OCI-LY7 (cell line): ENCODE measurements around the gene MCRIP2.

Source experiments
- CTCF ChIP-seq: fragments of 200-600 bp; sonication (generic); conservative IDR thresholded peaks from 2 replicates; pipeline ENCODE4 v1.5.1; 2014; ENCODE audit warnings: mild to moderate bottlenecking, antibody characterized with exemption, low read length, moderate library complexity, mixed read lengths
- EZH2phosphoT487 ChIP-seq: fragments of 200-600 bp; sonication (generic); IDR thresholded peaks from 2 replicates; pipeline ENCODE4 v1.6.1; 2018; ENCODE audit warnings: low read depth, borderline replicate concordance, mild to moderate bottlenecking, mixed run types, antibody characterized with exemption, low read length, moderate library complexity, mixed read lengths

- TF ChIP-seq CTCF = no peak
- no peak for TF ChIP-seq EZH2phosphoT487
Observed at GRCh38 chr16:641326-642188, at the start of gene MCRIP2.
